GM18873 (cell line): ENCODE data around the gene SELENBP1.
"Not testable (repeated sequence)": the region's sequence is repeated elsewhere in the genome, so short reads cannot be mapped to it uniquely, and the experiment has no call there.

ENCODE experiments used
- ATAC-seq: cut with Tn5 transposase; IDR thresholded peaks from one replicate; pipeline ENCODE4 v1.9.1; 2021; ENCODE audit warnings: mild to moderate bottlenecking, moderate library complexity, moderate number of reproducible peaks; ENCODE audit not compliant: unreplicated experiment, low FRiP score

The SELENBP1 gene

GRCh38 chr1:151384584-151384983 is 12.1 kb upstream of the SELENBP1 start:
- no peak for ATAC-seq

GRCh38 chr1:151377150-151377884 is 4.8 kb upstream of the SELENBP1 start:
- ATAC-seq: no peak

GRCh38 chr1:151373196-151373595 is 691 bp upstream of the SELENBP1 start:
- no peak for ATAC-seq

- no peak for ATAC-seq
These were observed 991 bp downstream of the SELENBP1 start for GRCh38 chr1:151371370-151372057.

- ATAC-seq: no peak
These were observed 2.1 kb downstream of the SELENBP1 start for GRCh38 chr1:151370211-151370911.

- ATAC-seq: no peak
These were observed 2.9 kb downstream of the SELENBP1 start for GRCh38 chr1:151369621-151370048.

- no peak for ATAC-seq
These were observed 3.2 kb downstream of the SELENBP1 start for GRCh38 chr1:151369302-151369610.

- no peak for ATAC-seq
These were observed 3.9 kb downstream of the SELENBP1 start for GRCh38 chr1:151368393-151369301.

GRCh38 chr1:151367658-151368392 is 4.7 kb downstream of the SELENBP1 start:
- no peak for ATAC-seq

GRCh38 chr1:151364996-151365395 is 7.5 kb downstream of the SELENBP1 start:
- ATAC-seq: no peak

GRCh38 chr1:151362308-151363155 is 10.0 kb downstream of the SELENBP1 start:
- ATAC-seq: no peak

- no peak for ATAC-seq
These were observed 10.6 kb downstream of the SELENBP1 start for GRCh38 chr1:151361883-151362282.

GRCh38 chr1:151356696-151357095 is 15.8 kb downstream of the SELENBP1 start:
- no peak for ATAC-seq

- ATAC-seq: no peak
These were observed 20.3 kb downstream of the SELENBP1 start for GRCh38 chr1:151352021-151352718.

GRCh38 chr1:151350323-151350722 is 22.2 kb downstream of the SELENBP1 start:
- not testable (repeated sequence) for ATAC-seq

GRCh38 chr1:151347523-151348246 is 24.8 kb downstream of the SELENBP1 start:
- ATAC-seq: no peak

- peak; percentile 89 for ATAC-seq
These were observed 25.6 kb downstream of the SELENBP1 start, which contains the start of gene RFX5 for GRCh38 chr1:151346769-151347522. Gene RFX5 (minus strand): TSS chr1:151347252. CDS start chr1:151346320, 932 bp downstream.
